Measurements from ENCODE around the gene MINDY3.
"Not testable (repeated sequence)": the region's sequence is repeated elsewhere in the genome, so short reads cannot be mapped to it uniquely, and the experiment has no call there.

Gene MINDY3

GRCh38 chr10:15764892-15765454 is 95.3 kb downstream of the MINDY3 start:
- no peak for DNase-seq

- DNase-seq = no peak
Observed at GRCh38 chr10:15763006-15763405, 97.3 kb downstream of the MINDY3 start.

GRCh38 chr10:15762239-15762638 is 98.1 kb downstream of the MINDY3 start:
- DNase-seq = not testable (repeated sequence)

GRCh38 chr10:15761224-15761623 is 99.1 kb downstream of the MINDY3 start:
- DNase-seq = not testable (repeated sequence)

- no peak for DNase-seq
Observed at GRCh38 chr10:15760681-15761080, 99.6 kb downstream of the MINDY3 start.

GRCh38 chr10:15759265-15759664 is 101.0 kb downstream of the MINDY3 start:
- DNase-seq = no peak

GRCh38 chr10:15758618-15759017 is 101.7 kb downstream of the MINDY3 start:
- no peak for DNase-seq

- no peak for DNase-seq
Observed at GRCh38 chr10:15754937-15755336, 105.4 kb downstream of the MINDY3 start.

GRCh38 chr10:15751046-15751445 is 109.3 kb downstream of the MINDY3 start:
- no peak for DNase-seq

GRCh38 chr10:15748126-15748525 is 112.2 kb downstream of the MINDY3 start:
- no peak for DNase-seq

GRCh38 chr10:15747632-15748031 is 112.7 kb downstream of the MINDY3 start:
- DNase-seq = no peak

GRCh38 chr10:15745751-15746150 is 114.6 kb downstream of the MINDY3 start:
- no peak for DNase-seq

GRCh38 chr10:15744217-15744865 is 116.0 kb downstream of the MINDY3 start:
- peak; percentile 27 for DNase-seq

- DNase-seq = no peak
Observed at GRCh38 chr10:15743443-15743842, 116.9 kb downstream of the MINDY3 start.

GRCh38 chr10:15742836-15743235 is 117.5 kb downstream of the MINDY3 start:
- no peak for DNase-seq

- DNase-seq = no peak
Observed at GRCh38 chr10:15742102-15742501, 118.2 kb downstream of the MINDY3 start.

GRCh38 chr10:15741581-15741980 is 118.7 kb downstream of the MINDY3 start:
- DNase-seq = no peak

GRCh38 chr10:15740261-15740660 is 120.0 kb downstream of the MINDY3 start:
- DNase-seq = no peak

GRCh38 chr10:15739254-15739970 is 120.9 kb downstream of the MINDY3 start:
- no peak for DNase-seq

- no peak for DNase-seq
Observed at GRCh38 chr10:15738270-15738925, 121.9 kb downstream of the MINDY3 start.

GRCh38 chr10:15737656-15738055 is 122.7 kb downstream of the MINDY3 start:
- no peak for DNase-seq

- DNase-seq = no peak
Observed at GRCh38 chr10:15735763-15736162, 124.5 kb downstream of the MINDY3 start.

- DNase-seq = no peak
Observed at GRCh38 chr10:15730341-15730740, 130.0 kb downstream of the MINDY3 start.

GRCh38 chr10:15729890-15730289 is 130.4 kb downstream of the MINDY3 start:
- no peak for DNase-seq
